GM19023 (cell line): ENCODE data around the gene PNO1.
"Not testable (repeated sequence)": the region's sequence is repeated elsewhere in the genome, so short reads cannot be mapped to it uniquely, and the experiment has no call there.

ENCODE experiments used
- ATAC-seq: cut with Tn5 transposase; IDR thresholded peaks from one replicate; pipeline ENCODE4 v1.9.1; 2021; ENCODE audit warnings: mild to moderate bottlenecking, moderate library complexity; ENCODE audit not compliant: unreplicated experiment

PNO1 gene

DNA sequence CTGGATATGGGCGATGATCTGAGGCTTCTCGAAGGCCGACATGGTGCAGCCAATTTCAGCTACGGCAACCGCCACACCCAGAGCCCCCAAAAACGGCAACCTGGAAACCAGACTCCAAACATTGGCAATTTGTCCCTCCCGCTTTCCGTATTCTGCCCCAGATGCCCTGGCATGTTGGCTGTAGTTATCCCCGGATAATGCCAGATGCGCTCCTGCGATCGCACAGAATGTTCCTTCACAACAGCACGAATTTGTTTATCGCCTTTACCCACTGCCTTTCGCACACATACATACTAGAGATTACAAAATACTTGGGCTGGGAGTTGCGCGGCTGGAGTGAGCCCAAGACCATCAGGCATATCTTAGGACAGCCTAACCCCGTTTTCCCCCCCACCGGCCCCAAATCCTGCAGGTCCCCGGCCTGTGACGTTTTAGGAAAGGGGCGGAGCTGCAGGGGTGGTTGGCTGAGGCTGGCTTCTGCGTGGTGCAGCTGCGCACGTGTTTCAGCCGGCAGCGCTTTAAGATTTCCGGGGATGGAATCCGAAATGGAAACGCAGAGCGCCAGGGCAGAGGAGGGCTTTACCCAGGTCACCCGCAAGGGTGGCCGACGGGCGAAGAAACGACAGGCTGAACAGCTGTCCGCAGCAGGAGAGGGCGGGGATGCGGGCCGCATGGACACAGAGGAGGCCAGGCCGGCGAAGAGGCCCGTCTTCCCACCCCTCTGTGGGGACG is at the start of gene PNO1:
PNO1 (plus strand) TSS at position 487 of the 732 bp plus-strand sequence; CDS start at position 534, 47 bp downstream.
- peak; percentile 93 for ATAC-seq

DNA sequence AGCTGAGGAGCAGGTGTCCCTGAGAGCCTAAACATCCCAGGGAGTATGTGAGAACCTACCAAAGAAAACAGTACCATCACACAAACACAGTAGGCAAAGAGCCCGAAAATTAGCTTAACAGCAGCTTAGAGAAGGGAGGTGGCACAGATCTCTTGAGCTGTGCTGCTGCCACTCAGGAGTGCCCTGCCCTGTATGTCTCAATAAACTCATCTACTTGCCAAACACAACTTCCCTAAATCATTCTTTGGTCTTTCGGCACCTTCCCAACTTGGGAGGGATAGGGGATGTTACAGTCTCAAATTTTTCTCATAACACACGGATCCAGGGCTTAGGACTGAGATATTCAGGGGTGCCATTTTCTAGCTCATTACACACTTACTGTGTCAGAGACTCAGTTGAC is 49.6 kb upstream of the PNO1 start:
- ATAC-seq = no peak

DNA sequence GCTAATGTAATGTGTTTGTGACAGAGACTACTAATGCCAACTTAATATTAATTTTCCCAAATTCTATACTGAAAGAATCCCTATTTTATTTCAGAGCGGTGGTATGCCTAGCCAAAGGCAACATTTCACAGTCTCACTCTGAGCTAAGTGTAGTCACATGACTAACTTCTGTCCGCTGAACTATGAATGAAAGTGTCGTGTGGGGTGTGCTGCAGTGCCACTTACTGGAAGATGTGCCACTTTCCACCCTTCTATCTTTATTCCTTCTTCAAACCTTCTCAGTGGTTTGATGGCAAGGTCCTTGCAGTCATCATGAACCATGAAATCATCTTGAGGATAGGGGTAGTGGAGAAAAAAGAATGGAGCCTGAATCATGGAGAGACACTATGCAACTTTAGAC is 47.6 kb upstream of the PNO1 start:
- peak; percentile 71 for ATAC-seq

DNA sequence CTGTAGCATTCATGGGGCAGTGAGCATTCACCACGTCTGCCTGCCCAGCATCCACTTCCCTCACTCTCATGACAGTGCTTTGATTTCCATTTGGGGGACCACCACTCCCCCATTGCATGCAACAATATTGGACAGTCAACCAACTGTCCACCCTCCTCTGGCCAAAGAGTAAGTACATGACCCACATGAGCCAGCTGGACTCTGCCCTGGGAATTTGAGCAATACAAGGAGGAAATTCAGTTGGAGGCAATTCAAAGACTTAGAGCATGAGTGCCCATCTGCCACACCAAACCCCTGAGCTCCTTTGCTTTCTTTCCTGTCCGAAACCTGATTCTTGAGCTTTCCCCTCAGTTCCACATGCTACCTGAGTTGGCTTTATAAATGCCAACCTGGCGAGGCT is 41.7 kb upstream of the PNO1 start:
- ATAC-seq = no peak

DNA sequence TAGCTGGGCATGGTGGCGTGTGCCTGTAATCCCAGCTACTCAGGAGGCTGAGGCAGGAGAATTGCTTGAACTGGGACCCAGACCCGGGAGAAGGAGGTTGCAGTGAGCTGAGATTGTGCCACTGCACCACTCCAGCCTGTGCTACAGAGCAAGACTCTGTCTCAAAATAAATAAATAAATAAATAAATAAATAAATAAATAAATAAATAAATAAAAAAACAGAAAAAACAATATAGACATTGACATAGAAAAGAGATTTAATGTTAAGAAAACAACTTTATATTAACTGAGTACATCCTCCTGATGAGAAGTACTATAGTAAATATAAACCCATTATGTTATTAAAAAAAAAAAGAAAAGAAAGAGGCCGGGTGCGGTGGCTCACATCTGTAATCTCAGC is 39.8 kb upstream of the PNO1 start:
- not testable (repeated sequence) for ATAC-seq

DNA sequence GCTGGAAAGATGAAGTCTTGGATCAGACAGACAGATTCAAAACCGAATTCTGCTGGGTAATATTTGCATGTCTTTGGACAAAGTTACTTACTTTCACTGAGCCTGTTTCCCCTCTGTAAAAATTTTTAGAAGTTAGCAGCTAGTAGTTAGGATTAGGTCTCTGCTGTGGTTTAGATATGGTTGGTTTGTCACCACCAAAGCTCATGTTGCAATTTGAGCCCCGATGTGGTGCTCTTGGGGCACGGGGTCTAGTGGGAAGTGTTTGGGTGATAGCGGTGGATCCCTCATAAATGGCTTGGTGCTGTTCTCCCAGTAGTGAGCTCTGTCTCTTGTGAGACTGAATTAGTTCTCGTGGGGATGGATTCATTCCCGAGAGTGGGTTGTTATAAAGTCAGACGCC is 38.9 kb upstream of the PNO1 start:
- no peak for ATAC-seq

DNA sequence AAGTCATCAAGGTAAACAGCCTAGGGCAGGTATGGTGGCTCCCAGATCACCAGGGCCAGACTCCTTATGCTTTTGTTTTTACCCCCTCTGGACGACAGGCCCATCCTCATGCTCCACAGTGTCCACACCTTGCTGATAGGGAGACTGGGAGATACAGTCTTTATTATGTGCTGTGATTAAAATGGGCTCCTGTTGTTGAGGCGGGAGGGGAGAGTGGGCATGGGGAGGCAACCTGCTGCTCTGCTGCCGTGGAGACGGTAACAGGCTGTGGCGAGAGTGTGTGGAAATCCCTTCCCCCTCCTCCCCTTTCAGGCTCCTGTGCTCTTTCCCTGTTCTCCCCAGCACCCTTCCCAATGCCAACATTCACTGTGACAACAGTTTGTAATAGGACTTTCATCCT is 38.2 kb upstream of the PNO1 start:
- ATAC-seq = no peak

DNA sequence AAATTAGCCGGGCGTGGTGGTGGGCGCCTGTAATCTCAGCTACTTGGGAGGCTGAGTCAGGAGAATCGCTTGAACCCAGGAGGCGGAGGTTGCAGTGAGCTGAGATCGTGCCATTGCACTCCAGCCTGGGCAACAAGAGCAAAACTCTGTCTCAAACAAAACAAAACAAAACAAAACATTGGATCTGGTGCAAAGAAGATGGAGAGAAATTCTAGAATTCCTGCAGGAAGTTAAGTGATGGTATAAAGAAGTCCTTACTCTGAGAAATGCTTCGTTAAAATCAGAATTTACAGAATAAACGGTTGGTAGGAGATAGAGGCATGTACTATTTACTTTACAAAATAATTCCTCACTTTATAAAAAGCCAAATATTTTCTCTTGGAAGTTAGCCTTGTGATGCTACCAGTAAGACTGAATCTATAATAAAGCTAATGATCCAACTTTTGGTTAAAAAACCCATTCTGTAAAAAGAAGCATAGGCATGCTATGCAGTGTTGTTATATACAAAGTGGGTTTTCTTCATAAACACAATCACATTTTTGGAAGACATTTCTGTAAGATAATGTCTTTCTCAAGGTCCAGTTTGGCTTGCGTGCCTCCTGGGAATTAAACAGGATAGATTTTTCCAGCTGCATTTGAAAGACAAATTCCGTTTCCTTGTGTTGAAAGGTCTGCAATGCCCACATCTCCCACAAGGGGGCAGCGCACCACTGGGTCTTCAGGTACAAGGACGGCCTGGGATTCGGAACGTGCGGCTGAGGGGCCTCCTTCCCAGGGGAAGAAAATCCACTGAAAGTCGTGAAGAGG is 35.6 kb upstream of the PNO1 start:
- no peak for ATAC-seq

DNA sequence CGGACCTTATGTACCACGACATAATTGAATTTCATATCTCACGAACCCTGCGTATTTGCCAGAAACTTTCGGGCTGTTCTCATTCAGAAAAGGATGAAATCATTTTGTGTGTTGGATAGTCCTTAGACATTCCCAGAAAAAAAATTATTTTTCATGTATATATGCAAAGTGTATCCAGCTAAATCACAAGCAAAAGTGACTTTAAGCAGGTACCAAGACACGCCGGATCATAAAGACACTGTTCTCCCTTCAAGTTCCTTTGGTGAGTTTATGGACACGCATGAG is 35.1 kb upstream of the PNO1 start:
- no peak for ATAC-seq

DNA sequence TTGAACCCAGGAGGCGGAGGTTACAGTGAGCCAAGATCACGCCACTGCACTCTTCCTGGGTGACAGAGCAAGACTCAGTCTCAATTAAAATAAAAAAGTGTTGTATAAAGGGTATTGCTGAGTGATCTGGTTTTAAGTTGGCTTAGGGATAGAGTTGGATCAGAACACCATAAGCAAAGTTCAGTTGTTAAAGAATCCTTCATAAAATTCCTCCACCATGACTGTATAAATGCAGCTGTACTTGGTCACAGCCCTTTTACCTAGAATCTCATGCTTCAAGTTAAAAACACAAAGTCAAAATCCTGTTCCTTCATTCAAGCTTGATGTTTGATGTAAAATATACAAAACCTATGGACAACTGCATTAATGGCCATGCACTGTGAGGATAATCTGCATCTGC is 33.4 kb upstream of the PNO1 start:
- ATAC-seq = no peak

DNA sequence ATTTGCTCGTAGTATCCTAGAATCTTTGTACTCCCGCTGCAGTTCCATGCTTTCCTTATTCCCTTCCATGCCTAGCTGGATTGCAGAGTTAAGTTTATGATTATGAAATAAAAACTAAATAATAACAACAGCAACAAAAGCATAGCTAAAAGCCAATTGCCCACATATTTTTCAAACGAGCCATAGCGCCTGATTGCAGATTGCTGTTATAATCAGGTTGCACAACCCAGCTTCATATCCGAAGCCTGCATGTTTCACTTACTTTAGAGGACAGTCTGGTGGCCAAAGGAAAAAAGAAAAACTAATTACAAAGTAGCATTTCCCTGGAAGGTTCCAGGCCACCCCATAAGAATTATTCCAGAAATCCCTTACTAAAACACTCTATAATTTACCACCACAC is 31.9 kb upstream of the PNO1 start:
- ATAC-seq = no peak

DNA sequence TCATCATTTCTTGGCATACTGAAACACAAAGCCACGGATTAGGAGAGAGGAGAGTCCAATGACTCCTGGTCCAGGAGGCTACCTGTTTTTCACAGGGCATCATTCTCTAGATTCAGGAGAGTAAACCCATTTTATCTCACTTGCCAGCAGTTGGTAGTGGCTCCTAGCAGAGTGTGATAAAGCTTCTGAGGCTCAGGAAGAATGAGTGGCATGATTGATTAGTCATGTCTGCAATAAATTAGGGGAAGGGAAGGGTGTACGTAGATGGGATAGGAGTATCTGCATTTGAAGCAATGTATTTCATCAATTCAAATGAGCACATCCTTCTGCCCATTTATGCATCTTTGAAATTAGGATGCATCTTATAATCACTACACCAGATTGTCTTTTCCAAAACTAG is 31.1 kb upstream of the PNO1 start:
- ATAC-seq = no peak

DNA sequence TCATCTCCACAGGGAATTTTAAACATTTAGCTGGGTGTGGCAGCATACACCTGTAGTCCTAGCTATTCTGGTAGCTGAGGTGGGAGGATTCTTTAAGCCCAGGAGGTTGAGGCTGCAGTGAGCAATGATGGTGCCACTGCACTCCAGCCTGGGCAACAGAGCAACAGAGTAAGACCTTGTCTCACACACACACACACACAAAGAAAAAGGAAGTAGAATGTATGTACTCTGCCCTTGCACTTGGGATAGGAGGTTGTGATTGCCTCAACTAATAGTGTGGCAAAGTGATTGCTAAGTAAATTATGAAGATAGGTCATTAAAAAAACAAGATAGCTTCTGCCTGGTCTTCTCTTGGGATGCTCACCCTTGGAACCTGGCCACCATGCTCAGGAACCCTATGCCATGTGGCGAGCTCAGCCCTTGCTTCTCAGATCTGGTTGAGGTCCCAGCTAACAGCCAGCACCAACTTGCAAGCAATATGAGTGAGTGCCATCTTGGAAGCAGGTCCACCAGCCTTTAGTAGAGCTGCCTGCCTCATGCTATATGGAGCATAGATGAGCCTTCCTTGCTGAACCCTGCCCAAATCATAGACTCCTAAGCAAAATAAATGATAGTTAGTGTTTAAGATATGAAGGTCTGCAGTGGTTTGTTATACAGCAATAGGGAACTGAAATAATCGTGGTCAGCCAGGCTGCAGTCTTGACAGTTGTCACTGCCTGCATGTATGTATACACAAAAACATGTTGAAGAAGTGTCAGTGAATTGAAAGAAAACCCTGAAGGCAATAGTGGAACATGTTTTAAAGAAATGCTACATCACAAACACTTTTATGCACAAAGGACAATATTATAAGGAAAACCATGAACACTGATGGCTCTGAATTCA is 30.1 kb upstream of the PNO1 start:
- peak; percentile 94 for ATAC-seq

DNA sequence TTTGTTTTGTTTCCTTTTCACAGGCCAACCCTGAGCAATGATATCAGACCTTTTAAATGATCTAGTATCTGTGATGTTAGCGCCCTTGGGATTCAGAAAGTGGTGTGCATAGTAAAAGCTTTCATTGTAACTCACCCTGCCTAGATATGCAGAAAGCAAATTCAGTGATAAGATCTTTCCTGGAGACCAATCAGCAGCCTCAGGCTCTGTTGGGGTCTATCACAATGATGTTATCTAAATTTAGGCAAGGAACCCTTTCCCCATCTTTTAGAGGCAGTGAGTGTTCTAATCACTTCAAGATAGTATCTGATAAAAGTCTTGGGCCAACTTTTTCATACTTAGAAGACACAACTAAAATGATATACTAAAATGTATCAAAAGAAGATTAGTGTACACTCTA is 23.6 kb upstream of the PNO1 start:
- no peak for ATAC-seq

DNA sequence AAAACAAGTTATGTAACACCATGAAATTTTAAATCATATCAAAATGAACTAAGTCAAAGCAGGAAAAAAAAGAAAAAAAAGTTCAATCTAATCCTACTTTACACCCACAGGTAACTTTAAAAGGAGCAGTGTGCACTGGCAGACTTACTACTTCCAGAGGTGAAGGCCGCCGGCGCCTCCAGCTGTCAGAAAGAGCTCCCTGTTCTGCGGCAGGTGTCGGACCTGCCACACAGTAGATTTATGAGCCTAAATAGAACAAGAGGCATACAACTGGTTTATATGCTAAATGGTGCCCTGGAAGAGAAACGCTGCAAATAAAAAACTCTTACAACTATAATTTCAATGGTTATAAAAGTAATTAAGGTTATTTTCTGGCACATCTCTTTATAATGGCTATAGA is 23.1 kb upstream of the PNO1 start:
- ATAC-seq = no peak

DNA sequence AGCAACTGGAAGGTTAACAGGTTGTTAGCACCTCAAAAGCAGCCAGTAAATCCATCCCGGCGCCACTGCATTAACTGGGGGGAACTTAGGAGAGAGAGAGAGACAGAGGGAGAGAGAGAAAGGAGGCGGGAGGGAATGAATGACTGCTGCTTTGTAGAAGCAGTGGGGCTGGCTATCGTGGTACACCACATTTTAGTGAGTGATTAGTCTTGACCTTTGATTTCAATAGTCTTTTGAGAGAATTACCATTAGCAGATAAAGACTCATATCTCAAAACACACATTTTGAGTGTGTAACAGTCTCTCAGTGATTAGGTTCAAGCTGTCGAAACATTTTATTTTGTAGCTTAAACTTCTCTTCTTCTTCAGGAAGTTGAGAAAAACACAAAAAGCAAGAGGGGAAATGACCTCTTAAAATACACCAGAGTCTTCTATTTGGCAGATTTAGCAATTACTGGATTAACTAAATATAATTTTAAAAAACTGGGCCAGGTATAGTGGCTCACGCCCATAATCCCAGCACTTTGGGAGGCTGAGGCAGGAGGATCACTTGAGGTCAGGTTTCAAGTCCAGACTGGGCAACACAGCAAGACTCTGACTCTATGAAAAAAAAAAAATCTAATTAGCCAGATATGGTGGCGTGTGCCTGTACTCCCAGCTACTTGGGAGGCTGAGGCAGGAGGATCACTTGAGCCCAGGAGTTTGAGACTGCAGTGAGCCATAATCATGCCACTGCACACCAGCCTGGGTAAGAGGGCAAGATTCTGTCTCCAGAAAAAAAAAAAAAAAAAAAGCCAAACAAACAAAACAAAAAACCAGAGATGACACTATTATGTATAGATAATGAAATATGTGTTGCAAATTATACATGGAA is 22.0 kb upstream of the PNO1 start:
- ATAC-seq = no peak

DNA sequence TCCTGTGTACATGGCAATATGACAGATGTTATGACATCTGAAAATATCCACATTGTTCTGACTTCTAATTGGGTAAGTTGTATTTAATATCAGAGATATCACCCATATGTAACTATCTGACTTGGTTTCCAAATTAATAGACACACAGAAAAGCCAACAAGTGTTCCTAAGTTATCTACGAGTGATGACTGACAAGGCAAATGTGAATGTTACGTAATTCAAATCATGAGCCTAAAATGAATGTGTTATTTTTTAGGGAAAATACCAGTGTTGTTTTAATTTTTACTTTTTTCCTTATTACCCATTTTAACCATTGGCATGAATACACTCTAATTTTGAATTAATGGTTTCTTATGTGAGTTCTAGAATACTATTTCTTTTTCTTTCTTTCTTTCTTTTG is 15.8 kb upstream of the PNO1 start:
- ATAC-seq = no peak

DNA sequence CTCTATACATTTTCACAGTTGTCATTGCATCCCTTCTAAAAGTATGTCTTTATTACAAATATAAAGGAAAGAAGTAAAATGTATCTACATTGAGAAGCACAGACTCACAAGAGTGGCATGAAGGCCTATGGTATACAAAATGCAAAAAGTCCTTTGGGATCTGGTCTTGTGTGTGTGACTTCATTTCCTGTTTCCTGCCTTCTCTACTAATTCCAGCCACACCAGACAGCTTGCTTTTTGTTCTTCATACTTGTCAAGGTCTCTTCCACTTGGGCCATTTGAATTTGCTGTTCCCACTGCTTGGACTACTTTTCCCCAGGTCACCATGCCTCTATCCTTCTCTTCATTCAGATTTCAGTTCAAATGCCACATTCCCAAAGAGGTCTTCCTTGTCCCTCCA is 6.7 kb upstream of the PNO1 start:
- no peak for ATAC-seq

DNA sequence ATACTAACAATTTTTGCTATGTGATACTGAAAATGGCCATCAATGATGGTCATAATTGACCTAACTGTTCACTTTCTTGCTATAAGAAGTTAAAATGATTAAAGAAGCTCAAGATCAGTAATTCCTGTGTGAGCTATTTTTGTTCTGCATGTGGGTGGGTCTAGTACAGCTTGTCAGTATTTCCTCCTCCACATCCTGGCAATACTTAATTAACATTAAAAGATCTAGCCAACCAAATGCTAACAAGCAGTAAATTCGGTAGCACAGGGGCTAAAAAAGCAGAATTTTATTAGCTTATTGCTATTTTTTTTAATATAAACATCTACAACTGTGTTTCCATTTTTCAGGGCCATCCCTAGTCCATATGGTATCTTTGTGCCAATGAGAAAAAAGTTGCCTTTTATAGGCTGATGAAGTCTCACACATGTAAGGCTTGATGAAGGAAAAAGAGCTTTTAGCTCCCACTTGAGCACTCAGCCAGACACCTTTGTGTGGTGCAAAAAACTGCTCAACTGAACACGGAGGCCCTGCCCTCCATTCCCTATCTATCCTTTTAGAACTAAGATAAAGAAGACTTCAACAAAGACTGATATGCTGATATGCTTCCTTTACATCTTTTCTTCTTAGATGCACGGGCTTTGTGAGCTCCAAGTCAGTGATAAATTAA is 4.9 kb upstream of the PNO1 start:
- ATAC-seq = no peak

DNA sequence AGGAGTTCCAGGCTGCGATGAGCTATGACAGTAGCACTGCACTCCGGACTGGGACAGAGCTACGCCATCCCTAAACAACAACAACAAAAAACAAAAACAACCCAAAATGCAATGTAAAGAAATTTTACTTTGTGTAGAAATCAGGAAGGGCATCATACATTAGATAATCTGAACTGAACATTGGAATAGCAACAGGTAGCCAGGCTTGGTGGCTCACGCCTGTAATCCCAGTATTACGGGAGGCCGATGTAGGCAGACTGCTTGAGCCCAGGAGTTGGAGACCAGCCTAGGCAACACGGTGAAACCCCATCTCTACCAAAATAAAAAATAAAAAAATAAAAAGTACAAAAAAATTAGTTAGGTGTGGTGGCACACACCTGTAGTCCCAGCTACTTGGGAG is 2.1 kb upstream of the PNO1 start:
- no peak for ATAC-seq
